DMS153 (cell line): ENCODE measurements around the gene ACAP1.

Experiments used
- DNase-seq: peaks from one replicate; lab custom pipeline; 2025; lab: John Stamatoyannopoulos, UW

Gene ACAP1

DNA sequence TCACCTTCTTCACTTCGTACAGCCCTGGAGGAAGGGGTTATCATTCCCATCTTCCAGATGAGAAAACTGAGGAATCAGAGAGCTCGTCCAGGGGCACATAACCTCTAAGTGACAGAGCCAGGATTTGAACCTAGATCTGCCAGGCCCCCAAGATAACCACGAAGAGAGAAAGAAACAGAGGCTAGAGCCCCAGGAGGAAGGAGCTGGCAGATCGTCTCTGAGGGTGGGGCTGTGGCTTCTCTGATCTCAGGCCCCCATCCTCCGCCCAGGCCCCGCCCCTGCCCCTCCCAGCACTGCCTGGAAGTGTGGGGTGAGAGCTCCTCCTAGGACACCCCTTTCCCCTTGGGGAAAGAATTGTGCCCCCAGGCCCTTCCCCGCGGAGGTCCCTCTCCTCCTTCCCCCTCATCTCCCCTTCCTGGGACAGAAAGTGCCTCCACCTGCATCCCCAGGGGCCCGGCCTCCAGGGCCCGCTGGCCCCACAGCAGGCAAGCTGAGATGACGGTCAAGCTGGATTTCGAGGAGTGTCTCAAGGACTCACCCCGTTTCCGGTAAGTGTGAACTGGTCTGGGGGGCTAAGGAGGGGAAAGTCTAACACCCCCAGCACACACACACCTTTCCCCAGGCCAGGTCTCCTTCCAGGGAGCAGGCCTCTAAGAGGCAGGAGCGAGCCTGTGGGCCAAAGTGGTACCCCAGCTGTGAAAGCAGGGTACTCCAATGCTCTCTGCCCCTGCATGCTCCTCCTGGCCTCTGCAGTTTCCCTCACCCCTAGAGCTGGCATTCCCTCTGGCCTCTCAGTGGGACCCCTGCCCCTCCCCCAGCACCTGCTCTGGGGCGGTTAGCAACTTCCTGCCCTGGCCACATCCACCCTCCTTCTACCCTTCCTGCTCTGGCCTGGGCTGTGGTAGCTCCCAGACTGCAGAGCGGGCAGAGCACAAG lies at the start of gene ACAP1:
Gene ACAP1 (plus strand): TSS at position 290 of the 936 bp plus-strand sequence. CDS start 206 bp downstream, at position 496.
- DNase-seq: no peak

DNA sequence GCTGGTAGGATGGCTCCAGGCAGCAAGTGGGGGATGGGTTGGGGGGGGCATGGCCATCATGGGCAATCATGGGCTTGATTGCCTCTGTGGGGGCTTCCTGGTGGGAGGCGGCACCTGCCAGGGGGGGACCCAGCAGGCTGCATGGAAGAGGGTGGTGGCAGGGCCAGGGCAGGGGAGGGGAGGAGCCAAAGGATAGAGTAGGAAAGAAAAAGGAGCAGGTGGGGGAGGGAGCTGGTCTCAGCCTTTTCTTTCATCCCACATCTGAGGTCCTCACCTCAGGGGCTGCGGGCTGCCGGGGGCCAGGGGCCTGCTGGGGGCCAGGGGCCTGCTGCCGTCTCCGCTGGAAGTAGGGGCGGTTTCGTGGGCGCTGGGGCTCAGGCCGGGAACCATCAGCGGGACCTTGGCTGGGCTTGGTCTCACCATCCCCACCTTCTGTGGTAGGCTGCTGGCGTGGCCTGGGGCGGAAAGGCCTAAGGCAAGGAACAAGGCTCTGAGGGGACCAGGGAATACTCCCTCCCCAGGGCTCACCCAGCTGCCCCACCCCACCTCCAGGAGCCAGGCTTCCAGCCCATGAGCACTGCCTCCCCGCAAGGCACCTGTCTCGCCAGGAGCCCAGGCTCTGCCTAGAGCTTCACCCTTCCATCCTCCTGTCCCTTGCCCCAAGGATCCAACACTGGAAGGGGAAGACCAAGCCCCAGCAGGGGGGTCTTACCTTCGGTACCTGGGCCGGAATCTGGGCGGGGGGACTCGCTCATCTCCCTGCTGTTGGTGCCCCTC lies 46.9 kb upstream of the ACAP1 start:
- no peak for DNase-seq

DNA sequence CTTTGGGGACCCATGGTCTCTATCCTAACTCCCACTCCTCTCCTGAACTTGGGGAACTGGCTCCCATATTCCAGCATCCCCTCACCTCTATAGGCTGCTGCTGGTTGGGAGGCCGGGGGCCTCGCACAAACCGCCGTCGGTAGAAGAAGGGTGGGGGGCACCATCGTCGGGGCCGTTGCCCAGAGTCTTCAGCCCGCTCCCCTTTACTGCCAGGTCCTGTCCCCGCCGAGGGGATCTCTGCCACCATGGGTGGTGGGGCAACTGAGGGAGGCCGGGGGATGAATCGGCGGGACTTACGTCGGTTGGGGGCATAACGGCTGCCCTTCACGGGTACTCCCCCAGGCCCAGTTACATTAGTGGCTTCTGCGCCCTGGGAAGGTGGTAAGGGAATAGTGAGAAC lies 46.2 kb upstream of the ACAP1 start:
- DNase-seq: no peak

DNA sequence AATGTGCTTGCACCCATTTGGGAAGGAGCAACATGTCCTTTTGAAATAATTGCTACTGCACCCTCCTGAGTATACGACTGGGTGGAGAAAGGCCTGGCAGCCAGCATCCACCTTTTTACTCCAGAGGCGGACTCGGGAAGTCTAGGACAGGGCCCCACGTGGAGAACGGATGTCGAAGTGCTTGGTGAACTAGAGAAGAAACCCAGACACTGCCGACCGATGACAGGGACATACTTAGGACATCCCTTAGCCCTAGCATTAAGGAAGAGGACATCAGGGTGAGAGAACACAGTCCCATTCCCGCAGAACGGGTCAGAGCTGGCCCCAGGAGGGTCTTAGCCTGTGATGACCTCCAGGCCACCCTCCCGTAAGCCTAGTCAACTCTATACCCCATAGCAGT lies 45.6 kb upstream of the ACAP1 start:
- no peak for DNase-seq

- no peak for DNase-seq
Observed at GRCh38 chr17:7292194-7292593, 44.1 kb upstream of the ACAP1 start.

GRCh38 chr17:7292729-7293128 lies 43.6 kb upstream of the ACAP1 start:
- no peak for DNase-seq

GRCh38 chr17:7293159-7293558 lies 43.2 kb upstream of the ACAP1 start:
- no peak for DNase-seq

DNA sequence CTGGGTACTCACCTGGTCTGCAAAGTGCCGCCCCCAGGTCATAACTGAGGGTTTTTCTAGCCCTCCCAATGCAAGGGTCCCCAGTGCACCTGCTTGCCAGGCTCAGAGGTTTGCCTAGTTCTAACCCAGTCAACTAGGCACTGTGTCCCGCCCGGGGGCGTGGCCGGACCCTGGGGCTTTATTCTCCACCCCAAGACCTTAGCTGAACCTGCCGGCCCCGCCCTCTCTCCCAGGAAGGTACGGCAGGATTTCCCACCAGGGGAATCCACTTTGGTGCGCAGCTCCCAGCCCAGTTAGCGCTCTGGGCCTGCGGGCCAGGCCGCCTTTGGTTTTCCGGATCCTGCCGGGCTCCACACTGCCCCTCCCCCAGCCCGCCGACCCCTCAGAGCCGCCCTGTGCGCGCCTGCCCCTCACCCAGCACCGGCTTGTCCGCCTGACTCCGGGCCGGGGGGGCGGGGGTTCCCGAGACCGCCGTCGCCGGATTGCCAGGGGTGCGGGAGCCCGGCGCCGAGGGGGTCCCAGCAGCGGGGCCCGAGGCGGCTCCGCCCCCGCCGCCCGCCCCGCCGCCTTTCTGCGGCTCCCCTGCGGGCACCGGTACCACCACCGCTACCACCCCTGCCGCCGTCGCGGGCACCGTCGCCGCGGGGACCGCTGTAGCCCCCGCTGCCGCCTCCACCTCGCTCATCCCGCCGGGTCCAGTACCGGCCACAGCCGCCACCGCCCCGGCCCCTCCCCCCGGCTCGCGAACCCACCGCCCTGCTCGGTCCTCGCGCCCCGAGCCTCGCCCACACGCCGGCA lies 42.3 kb upstream of the ACAP1 start:
- peak; percentile 20 for DNase-seq

GRCh38 chr17:7294614-7295153 lies 41.6 kb upstream of the ACAP1 start, which contains the start of gene YBX2:
Gene YBX2, minus strand, starts transcription at chr17:7294639. Its CDS starts 139 bp downstream, at chr17:7294500.
- DNase-seq: peak; percentile 81

DNA sequence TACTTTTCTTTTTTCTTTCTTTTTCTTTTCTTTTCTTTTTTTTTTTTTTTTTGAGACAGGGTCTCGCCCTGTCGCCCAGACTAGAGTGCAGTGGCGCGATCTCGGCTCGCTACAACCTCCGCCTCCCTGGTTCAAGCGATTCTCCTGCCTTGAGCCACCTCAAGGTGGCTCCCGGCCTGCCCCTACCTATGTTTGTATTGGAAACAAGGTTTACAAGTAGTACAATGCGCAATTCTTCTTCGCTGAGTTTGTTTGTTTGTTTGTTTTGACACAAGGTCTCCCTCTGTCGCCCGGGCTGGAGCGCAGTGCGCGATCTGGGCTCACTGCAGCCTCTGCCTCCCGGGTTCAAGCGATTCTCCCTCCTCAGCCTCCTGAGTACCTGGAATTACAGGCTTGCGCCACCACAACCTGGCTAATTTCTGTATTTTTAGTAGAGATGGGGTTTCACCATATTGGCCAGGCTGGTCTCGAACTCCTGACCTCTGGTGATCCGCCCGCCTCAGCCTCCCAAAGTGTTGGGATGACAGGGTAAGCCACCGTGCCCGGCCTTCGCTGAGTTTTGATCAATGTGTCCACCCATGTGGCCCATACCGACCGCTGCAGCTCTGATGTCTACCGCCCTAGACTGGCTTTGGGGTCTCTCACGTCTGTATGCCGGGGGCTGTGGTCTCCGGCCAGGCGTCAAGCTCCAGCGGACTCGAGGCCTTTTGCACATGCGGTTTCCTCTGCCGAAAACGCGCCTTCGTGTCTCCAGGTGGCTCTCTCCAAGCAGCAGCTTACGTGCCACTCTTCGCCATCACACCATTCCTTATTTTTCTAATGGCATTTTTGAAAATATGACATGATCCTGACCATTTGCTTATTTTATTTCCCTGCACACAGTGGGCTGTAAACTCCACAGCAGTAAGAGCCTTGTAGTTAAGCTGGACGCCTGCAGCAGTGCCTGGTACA lies 40.8 kb upstream of the ACAP1 start:
- DNase-seq: no peak

DNA sequence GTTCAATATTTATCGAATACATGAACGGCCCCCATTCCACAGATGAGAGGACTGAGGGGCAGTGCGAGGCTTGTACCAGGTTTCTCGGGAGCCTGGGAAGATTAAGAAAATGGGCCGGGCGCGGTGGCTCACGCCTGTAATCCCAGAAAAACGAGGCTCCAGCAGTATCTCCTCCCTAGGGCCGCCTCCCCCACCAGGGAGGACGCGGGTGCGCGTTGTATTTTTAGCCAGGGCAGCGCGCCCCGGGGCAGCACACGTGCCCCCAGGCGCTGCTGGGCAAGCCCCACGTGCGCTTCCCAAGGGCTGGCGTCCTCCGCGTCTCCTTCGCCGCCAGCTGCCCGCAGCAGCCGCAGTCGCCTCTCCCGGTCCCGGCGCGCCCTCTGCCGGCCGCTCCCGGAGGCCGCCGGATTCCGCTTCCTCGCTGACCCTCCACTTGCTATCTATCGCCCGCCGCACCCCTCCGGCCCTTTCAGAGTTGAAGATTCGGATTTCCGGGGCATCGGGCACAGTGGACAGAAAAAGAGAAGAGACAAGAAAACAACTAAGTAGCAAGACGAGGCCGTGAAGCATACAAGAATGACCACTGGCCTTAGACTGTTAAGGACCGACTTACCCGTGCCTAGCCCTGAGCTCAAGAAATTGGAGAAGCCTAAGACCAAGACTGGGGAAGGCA lies 40.0 kb upstream of the ACAP1 start:
- peak; percentile 43 for DNase-seq

GRCh38 chr17:7304179-7304578 lies 32.1 kb upstream of the ACAP1 start:
- DNase-seq: no peak

- DNase-seq: peak; percentile 95
Observed at GRCh38 chr17:7306911-7307685, 29.2 kb upstream of the ACAP1 start, which contains the start of gene EIF5A. Gene EIF5A, plus strand, starts transcription at chr17:7307628. Its CDS starts 2,008 bp downstream, at chr17:7309636.

GRCh38 chr17:7307686-7308624 lies 28.4 kb upstream of the ACAP1 start:
- DNase-seq: no peak

GRCh38 chr17:7308625-7309433 lies 27.5 kb upstream of the ACAP1 start:
- peak; percentile 10 for DNase-seq

- no peak for DNase-seq
Observed at GRCh38 chr17:7309628-7310027, 26.7 kb upstream of the ACAP1 start.

DNA sequence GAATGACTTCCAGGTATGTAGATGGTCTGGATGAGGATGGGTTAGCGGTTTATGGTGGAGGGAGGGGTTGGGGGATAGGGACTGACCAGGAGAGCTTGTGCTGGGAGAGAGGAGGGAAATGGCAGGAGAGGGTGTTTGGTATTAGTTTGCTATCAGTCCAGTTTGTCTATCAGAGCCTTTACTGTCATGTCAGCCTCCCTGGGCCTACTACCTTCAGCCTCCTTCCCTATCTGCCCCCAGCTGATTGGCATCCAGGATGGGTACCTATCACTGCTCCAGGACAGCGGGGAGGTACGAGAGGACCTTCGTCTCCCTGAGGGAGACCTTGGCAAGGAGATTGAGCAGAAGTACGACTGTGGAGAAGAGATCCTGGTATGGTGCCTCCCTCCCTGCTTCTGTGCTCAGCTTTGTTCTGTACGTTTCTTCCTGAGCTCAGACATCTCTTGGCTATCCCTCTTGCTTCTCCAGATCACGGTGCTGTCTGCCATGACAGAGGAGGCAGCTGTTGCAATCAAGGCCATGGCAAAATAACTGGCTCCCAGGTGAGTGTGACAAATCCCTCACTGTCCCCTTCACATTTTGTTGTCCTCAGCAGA lies 25.1 kb upstream of the ACAP1 start:
- no peak for DNase-seq
